Neutrophil (primary cell): ENCODE data around the gene EPN2.

Source experiments
- H3K27ac ChIP-seq: fragments of 200-600 bp; sonication (generic); 2 replicates; pipeline ENCODE4 v1.5.1; 2016; ENCODE audit warnings: mild to moderate bottlenecking, moderate library complexity
- H3K27me3 ChIP-seq: fragments of 200-600 bp; sonication (generic); 2 replicates; pipeline ENCODE4 v1.6.0; 2016; ENCODE audit warnings: mild to moderate bottlenecking
- H3K36me3 ChIP-seq: fragments of 200-600 bp; sonication (generic); 2 replicates; pipeline ENCODE4 v1.5.1; 2017
- H3K4me1 ChIP-seq, 2 experiments: fragments of 200-600 bp in 1 of 2; sonication (generic) in 1 of 2; 1 replicate in 1 of 2; 2 replicates in 1 of 2; pipeline versions ENCODE4 v1.5.1 to v1.6.1; 2013 to 2016; ENCODE audit warnings: low read depth in 1 of 2, low read length in 1 of 2, mild to moderate bottlenecking in 1 of 2, moderate library complexity in 1 of 2; ENCODE audit not compliant: control insufficient read depth in 1 of 2, insufficient read depth in 1 of 2
- H3K4me3 ChIP-seq, 2 experiments: fragments of 200-600 bp in 1 of 2; sonication (generic) in 1 of 2; 1 replicate in 1 of 2; 2 replicates in 1 of 2; pipeline ENCODE4 v1.5.1; 2013 to 2016; ENCODE audit warnings: low read depth in 1 of 2, low read length in 1 of 2, mild to moderate bottlenecking in 1 of 2, moderate library complexity in 1 of 2
- H3K9me3 ChIP-seq: fragments of 200-600 bp; sonication (generic); 2 replicates; pipeline ENCODE4 v1.5.1; 2016
- TF ChIP-seq, protein P1 (sequence below): fragments of 200-600 bp; sonication (generic); IDR thresholded peaks from 2 replicates; pipeline ENCODE4 v1.5.1; 2016; ENCODE audit warnings: antibody characterized with exemption

Gene EPN2

DNA sequence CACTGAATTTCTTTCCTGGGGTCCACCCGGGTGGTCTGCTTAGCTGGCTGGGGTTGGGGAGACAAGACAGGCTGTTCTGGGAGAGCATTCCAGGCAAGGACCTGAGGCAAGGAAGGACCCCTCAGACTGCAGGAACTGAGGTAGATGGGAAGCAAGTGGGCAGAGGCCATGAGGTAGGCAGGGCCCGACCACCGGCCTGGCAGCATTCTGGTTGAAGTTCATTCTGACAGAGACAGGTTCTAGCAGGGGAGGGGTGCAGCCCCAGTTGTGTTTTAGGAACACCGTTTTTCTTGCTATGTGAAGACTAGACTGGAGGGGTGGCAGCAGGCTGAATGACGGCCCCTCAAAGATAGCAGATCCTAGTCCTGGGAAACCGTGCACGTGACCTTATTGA is 107.9 kb downstream of the EPN2 start:
- TF ChIP-seq, protein P1, sequence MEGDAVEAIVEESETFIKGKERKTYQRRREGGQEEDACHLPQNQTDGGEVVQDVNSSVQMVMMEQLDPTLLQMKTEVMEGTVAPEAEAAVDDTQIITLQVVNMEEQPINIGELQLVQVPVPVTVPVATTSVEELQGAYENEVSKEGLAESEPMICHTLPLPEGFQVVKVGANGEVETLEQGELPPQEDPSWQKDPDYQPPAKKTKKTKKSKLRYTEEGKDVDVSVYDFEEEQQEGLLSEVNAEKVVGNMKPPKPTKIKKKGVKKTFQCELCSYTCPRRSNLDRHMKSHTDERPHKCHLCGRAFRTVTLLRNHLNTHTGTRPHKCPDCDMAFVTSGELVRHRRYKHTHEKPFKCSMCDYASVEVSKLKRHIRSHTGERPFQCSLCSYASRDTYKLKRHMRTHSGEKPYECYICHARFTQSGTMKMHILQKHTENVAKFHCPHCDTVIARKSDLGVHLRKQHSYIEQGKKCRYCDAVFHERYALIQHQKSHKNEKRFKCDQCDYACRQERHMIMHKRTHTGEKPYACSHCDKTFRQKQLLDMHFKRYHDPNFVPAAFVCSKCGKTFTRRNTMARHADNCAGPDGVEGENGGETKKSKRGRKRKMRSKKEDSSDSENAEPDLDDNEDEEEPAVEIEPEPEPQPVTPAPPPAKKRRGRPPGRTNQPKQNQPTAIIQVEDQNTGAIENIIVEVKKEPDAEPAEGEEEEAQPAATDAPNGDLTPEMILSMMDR: no peak

DNA sequence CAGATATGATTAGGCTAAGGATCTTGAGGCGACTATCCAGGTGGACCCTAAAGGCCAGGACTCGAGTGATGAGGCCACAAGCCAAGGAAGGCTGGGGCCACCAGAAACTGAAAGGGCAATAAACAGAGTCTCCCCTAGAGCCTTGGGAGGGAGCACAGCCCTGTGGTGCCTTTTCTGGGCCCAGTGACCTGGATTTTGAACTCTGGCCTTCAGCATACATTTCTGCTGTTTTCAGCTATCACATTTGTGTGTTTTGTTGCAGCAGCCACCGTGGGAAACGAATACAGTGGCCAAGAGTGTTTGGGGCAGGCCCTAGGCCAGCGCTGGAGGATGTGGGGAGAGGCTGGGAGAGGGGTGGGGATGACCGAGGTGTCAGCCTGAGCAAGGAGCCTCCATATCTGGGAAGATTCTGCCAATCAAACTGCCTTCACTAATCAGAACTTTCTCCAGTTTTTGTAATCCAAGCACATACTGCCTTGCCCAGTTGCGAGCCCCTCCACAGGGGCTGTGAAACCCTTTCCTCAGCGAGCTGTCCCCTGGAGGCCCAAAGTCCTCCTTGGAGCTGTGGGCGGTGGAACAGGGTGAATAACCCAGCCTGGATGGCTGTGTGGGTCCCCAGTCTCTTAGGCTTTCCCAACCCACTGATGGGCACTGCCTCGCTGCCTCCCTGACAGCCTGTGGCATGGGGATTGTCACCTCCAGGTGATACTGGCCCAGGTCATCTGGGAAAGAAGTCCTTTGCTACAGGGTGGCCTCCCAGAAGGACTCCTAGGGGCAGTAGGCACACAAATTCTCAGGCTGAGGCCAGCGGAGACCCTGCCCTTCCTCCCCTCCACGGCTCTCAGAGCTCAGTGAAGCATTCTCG is 108.6 kb downstream of the EPN2 start:
- Histone ChIP-seq H3K4me1 (no peaks in the 10 kb centered on the region), H3K36me3 (no peaks in the 10 kb centered on the region), H3K27ac (no peak overlapping the region), H3K27me3 (peaks cover 5% of the 10 kb centered on the region), H3K9me3 (no peaks in the 10 kb centered on the region), H3K4me3 (no peak overlapping the region)
- TF ChIP-seq, protein P1: no peak

More for the DNA sequence above, 107.9 kb downstream of the EPN2 start:
- no peaks in the 10 kb centered on the region for H3K9me3 ChIP-seq
- no peak overlapping the region for H3K4me3 ChIP-seq
- H3K4me1 ChIP-seq: no peaks in the 10 kb centered on the region
- peaks cover 5% of the 10 kb centered on the region for H3K27me3 ChIP-seq
- no peak overlapping the region for H3K27ac ChIP-seq
- H3K36me3 ChIP-seq: no peaks in the 10 kb centered on the region

DNA sequence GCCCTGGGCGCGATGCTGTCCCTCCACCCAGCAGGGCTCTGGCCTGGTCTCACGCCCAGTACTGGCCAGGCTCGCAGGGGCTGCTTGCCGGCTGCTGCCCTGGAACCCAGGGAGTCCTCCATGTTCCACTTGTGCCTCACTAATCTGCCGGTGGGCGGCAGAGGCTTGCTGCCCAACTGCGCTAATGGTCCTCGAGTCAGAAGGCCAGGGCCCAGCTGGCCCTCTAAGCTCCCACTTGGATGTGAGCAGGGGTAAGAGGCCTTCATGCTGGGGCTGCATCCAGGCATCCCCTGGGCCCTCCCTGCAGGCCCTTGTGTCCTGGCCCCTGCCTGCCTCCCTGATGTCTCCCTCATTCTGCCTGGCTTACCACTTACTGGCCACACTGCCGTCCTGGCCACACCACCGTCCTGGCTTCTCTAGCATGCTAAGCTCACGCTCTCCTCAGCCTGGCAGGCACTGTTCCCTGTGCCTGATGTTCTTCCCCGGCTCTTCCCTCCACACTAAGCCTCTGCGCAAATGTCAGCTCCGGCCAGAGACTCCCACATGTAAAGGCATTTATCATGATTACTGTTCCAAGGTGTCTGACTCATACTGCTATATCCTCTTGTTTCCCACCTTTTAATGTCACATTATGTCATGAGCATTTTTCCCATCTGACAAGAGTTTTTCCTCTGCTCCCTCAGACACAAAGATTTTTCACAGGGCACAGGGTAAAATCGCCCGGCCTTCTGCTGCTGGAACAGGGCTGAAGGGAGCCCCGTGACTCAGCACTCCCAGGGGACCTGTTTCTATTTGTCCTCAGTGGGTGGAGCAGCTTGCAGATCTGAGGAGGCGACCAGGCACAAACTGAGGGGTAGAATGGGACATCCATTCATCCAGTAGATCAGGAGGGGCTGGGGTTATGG is 109.4 kb downstream of the EPN2 start:
- TF ChIP-seq, protein P1: no peak
- H3K36me3 ChIP-seq: no peaks in the 10 kb centered on the region
- no peaks in the 10 kb centered on the region for H3K4me1 ChIP-seq
- H3K27ac ChIP-seq: no peak overlapping the region
- no peak overlapping the region for H3K4me3 ChIP-seq
- no peaks in the 10 kb centered on the region for H3K9me3 ChIP-seq
- peaks cover under 1% of the 10 kb centered on the region for H3K27me3 ChIP-seq

GRCh38 chr17:19347323-19348080 is 110.3 kb downstream of the EPN2 start:
- Histone ChIP-seq H3K36me3 (no peaks in the 10 kb centered on the region), H3K4me1 (no peaks in the 10 kb centered on the region), H3K27me3 (no peaks in the 10 kb centered on the region), H3K27ac (no peak overlapping the region), H3K9me3 (no peaks in the 10 kb centered on the region), H3K4me3 (no peak overlapping the region)
- TF ChIP-seq, protein P1: no peak

DNA sequence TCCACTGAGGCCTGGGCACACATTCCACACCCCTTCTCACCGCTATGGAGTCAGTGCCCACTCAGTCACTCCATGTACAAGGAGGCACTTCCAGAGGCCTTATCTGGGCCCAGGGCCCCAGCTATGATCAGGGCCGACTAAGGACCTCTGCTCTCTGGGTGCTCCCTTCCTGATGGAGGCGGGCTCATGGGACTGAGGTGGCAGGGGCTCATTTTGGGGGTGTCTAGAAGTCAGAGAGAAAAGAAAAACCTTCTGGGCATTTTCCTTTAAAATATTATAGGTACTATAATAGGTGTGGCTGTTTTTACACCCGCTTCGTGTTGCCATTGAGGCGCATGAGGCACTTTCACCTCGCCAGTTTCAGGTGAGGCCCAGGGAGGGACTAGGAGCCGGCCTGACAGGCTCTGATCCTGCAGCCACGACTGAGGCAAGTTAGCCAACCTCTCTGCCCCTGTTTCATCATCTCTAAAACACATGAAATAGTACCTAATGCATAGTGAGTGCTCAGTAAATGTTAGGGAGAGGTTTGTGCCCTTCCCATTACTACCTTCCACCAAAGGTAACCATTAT is 111.0 kb downstream of the EPN2 start:
- H3K27me3 ChIP-seq: no peaks in the 10 kb centered on the region
- TF ChIP-seq, protein P1: no peak
- H3K4me3 ChIP-seq: no peak overlapping the region
- H3K9me3 ChIP-seq: no peaks in the 10 kb centered on the region
- H3K36me3 ChIP-seq: no peaks in the 10 kb centered on the region
- no peak overlapping the region for H3K27ac ChIP-seq
- H3K4me1 ChIP-seq: no peaks in the 10 kb centered on the region
